CD14-positive monocyte (primary cell): ENCODE results near the gene TRAF3. TPM values are rescaled to one million over a fixed set of nuclear protein-coding genes. Genes with fewer than 3 reads are reported as not detected.
A peak's percentile ranks its signal among the peaks of the same experiment; 100 is the strongest.

Experiments used
- DNase-seq, 3 donors: peaks; one replicate each; pipeline ENCODE4 v3.0.0-alpha.2; 2011 to 2022
- H2AFZ ChIP-seq: 2 replicates; pipeline ENCODE4 v1.6.0; 2012; ENCODE audit warnings: mild to moderate bottlenecking, low read depth, low read length, inconsistent platforms; ENCODE audit not compliant: insufficient read depth, poor library complexity, severe bottlenecking
- H3K27ac ChIP-seq, 2 donors: 1 replicate in 1 of 2; 2 replicates in 1 of 2; pipeline ENCODE4 v1.5.1; 2012 to 2013; ENCODE audit warnings: low read length in 2 of 2, control low read depth in 1 of 2, inconsistent platforms in 1 of 2, low read depth in 1 of 2, mild to moderate bottlenecking in 1 of 2
- H3K27me3 ChIP-seq, 2 donors: one replicate each; pipeline versions ENCODE4 v1.6.0 to v1.6.1; 2011 to 2013; ENCODE audit warnings: low read length in 2 of 2; ENCODE audit not compliant: control insufficient read depth in 2 of 2, insufficient read depth in 2 of 2
- H3K36me3 ChIP-seq, 2 donors: replicated peaks in 1 of 2; 1 replicate in 1 of 2; 2 replicates in 1 of 2; pipeline versions ENCODE4 v1.5.1 to v1.6.1; 2012 to 2013; ENCODE audit warnings: low read length in 2 of 2, control low read depth in 1 of 2, inconsistent platforms in 1 of 2, mild to moderate bottlenecking in 1 of 2; ENCODE audit not compliant: insufficient read depth in 2 of 2, control insufficient read depth in 1 of 2
- H3K4me1 ChIP-seq, 2 donors: 1 replicate in 1 of 2; 2 replicates in 1 of 2; pipeline versions ENCODE4 v1.5.1 to v1.6.1; 2012 to 2013; ENCODE audit warnings: low read length in 2 of 2, control low read depth in 1 of 2, inconsistent platforms in 1 of 2, mild to moderate bottlenecking in 1 of 2, moderate library complexity in 1 of 2; ENCODE audit not compliant: insufficient read depth in 2 of 2, control insufficient read depth in 1 of 2
- H3K4me2 ChIP-seq: replicated peaks from 2 replicates; pipeline ENCODE3; 2012; ENCODE audit warnings: low read length, moderate library complexity, mild to moderate bottlenecking; ENCODE audit not compliant: poor library complexity, severe bottlenecking; ENCODE audit errors: extremely low read depth
- H3K4me3 ChIP-seq, 3 experiments: fragments of 200-600 bp in 1 of 3; sonication (generic) in 1 of 3; replicated peaks in 1 of 3; 1 replicate in 2 of 3; 2 replicates in 1 of 3; pipeline ENCODE4 v1.5.1; 2011 to 2013; ENCODE audit warnings: low read length in 3 of 3, mild to moderate bottlenecking in 3 of 3, control low read depth in 2 of 3, low read depth in 2 of 3, inconsistent platforms in 1 of 3, moderate library complexity in 1 of 3
- H3K79me2 ChIP-seq: 2 replicates; pipeline ENCODE4 v1.6.0; 2012; ENCODE audit warnings: mild to moderate bottlenecking, control low read depth, inconsistent platforms, low read length, moderate library complexity; ENCODE audit not compliant: insufficient read depth
- H3K9ac ChIP-seq: 2 replicates; pipeline ENCODE4 v1.6.0; 2017; ENCODE audit warnings: low read length, mild to moderate bottlenecking; ENCODE audit not compliant: insufficient read depth, poor library complexity, severe bottlenecking
- H3K9me3 ChIP-seq, 2 donors: replicated peaks in 1 of 2; 1 replicate in 1 of 2; 2 replicates in 1 of 2; pipeline versions ENCODE4 v1.5.1 to v1.6.1; 2012 to 2013; ENCODE audit warnings: low read length in 2 of 2, control low read depth in 1 of 2; ENCODE audit not compliant: control insufficient read depth in 1 of 2, insufficient read depth in 1 of 2
- H4K20me1 ChIP-seq: 2 replicates; pipeline ENCODE4 v1.6.0; 2012; ENCODE audit warnings: mild to moderate bottlenecking, low read length, control low read depth, moderate library complexity; ENCODE audit not compliant: insufficient read depth
- H3K27ac Mint-ChIP-seq, 7 donors: one replicate each; pipeline ENCODE4 v1.8.0; 2020; ENCODE audit warnings: mild to moderate bottlenecking in 7 of 7, mixed read lengths in 7 of 7, moderate library complexity in 6 of 7, inconsistent platforms in 2 of 7
- H3K27me3 Mint-ChIP-seq, 3 donors: one replicate each; pipeline ENCODE4 v1.8.0; 2021 to 2022; ENCODE audit warnings: low read depth in 3 of 3, mild to moderate bottlenecking in 3 of 3, mixed read lengths in 3 of 3, moderate library complexity in 3 of 3, inconsistent platforms in 1 of 3
- H3K36me3 Mint-ChIP-seq, 2 donors: one replicate each; pipeline ENCODE4 v1.8.0; 2020; ENCODE audit warnings: mixed read lengths in 2 of 2, inconsistent platforms in 1 of 2, mild to moderate bottlenecking in 1 of 2
- H3K4me1 Mint-ChIP-seq: one replicate; pipeline ENCODE4 v1.8.0; 2020; ENCODE audit warnings: mild to moderate bottlenecking, mixed read lengths
- H3K4me3 Mint-ChIP-seq, 2 donors: one replicate each; pipeline ENCODE4 v1.8.0; 2020; ENCODE audit warnings: mild to moderate bottlenecking in 2 of 2, mixed read lengths in 2 of 2, moderate library complexity in 1 of 2
- H3K9me3 Mint-ChIP-seq, 7 donors: one replicate each; pipeline ENCODE4 v1.8.0; 2020 to 2022; ENCODE audit warnings: mixed read lengths in 7 of 7, mild to moderate bottlenecking in 6 of 7, moderate library complexity in 6 of 7, inconsistent platforms in 2 of 7
- CTCF ChIP-seq: fragments of 200-600 bp; IDR thresholded peaks from one replicate; pipeline ENCODE4 v1.8.0; 2022; ENCODE audit warnings: antibody characterized with exemption, mild to moderate bottlenecking
- WGBS: methylation state at CpG from one replicate; pipeline ENCODE4 v1.1.5; 2013; ENCODE audit warnings: missing lambda C conversion rate; ENCODE audit not compliant: insufficient coverage; 5-methylcytosine and 5-hydroxymethylcytosine counted together
- intact Hi-C, 2 donors: fragments of 100-400 bp; cut with micrococcal nuclease; formaldehyde crosslinking; loops; one replicate each; pipeline versions ENCODE4 v1.15.0 to v1.15.1; 2023
- polyA plus RNA-seq, 3 donors: library from polyadenylated mRNA; depleted of rRNA in 1 of 3; unstranded in 2 of 3; stranded (reverse) in 1 of 3; fragments of 300-500 nt in 2 of 3; fragments of >200 nt in 1 of 3; fragmentation: Illumina TruSeq in 2 of 3; gene quantifications; 1 replicate in 2 of 3; 2 replicates in 1 of 3; pipeline ENCODE4 v1.2.3, GENCODE V29; 2012 to 2021

TRAF3 gene
- polyA plus RNA-seq, 3 donors = 12.0 to 37.6 (median 17.3) TPM

- peaks cover 72 to 90% of the 10 kb centered on the region in 2 donors for H3K36me3 Mint-ChIP-seq
- no peak overlapping the region for H3K4me3 Mint-ChIP-seq
- no peaks in the 10 kb centered on the region for H3K4me1 Mint-ChIP-seq
- H3K9me3 Mint-ChIP-seq = peaks cover 0 to 1% (median 0%) of the 10 kb centered on the region in 7 donors
- H3K9me3 ChIP-seq = no peaks in the 10 kb centered on the region
- WGBS = no CpG with 5 or more reads among the region's 1 CpG
- no peaks in the 10 kb centered on the region for H3K4me1 ChIP-seq
- no peak overlapping the region for H2AFZ ChIP-seq
- no peak overlapping the region for H3K4me2 ChIP-seq
- intact Hi-C loops = no loop called here
- H3K27me3 ChIP-seq = no peaks in the 10 kb centered on the region
- H3K27me3 Mint-ChIP-seq = no peaks in the 10 kb centered on the region
- no peak overlapping the region for H3K9ac ChIP-seq
- H3K36me3 ChIP-seq = peaks cover 80 to 100% of the 10 kb centered on the region in 2 donors
- H3K27ac Mint-ChIP-seq = no peak overlapping the region
- no peak overlapping the region for H3K4me3 ChIP-seq
- H4K20me1 ChIP-seq = peaks cover 19% of the 10 kb centered on the region
- H3K79me2 ChIP-seq = no peaks in the 10 kb centered on the region
- H3K27ac ChIP-seq = no peak overlapping the region
- DNase-seq = no peak
- no peak for TF ChIP-seq CTCF
These were observed 111.5 kb downstream of the TRAF3 start for GRCh38 chr14:102888748-102889147.

GRCh38 chr14:102889615-102890014, 112.4 kb downstream of the TRAF3 start:
- peak overlapping the region in 2 of 7 donors; percentile 46 to 50 for H3K27ac Mint-ChIP-seq
- Histone ChIP-seq H3K27ac (no peak overlapping the region), H3K9me3 (no peaks in the 10 kb centered on the region), H3K9ac (no peak overlapping the region), H3K36me3 (peaks cover 82 to 98% of the 10 kb centered on the region in 2 donors), H3K4me2 (no peak overlapping the region), H3K4me3 (no peak overlapping the region), H3K27me3 (no peaks in the 10 kb centered on the region), H3K79me2 (no peaks in the 10 kb centered on the region), H3K4me1 (no peaks in the 10 kb centered on the region), H2AFZ (no peak overlapping the region), H4K20me1 (peaks cover 19% of the 10 kb centered on the region)
- H3K9me3 Mint-ChIP-seq = peaks cover 0 to 1% (median 0%) of the 10 kb centered on the region in 7 donors
- intact Hi-C loops = no loop called here
- H3K4me1 Mint-ChIP-seq = no peaks in the 10 kb centered on the region
- WGBS = 97% methylated on average over 3 of the region's 7 CpGs
- DNase-seq = no peak
- no peak for TF ChIP-seq CTCF
- H3K27me3 Mint-ChIP-seq = no peaks in the 10 kb centered on the region
- peaks cover 72 to 89% of the 10 kb centered on the region in 2 donors for H3K36me3 Mint-ChIP-seq
- no peak overlapping the region for H3K4me3 Mint-ChIP-seq
